HepG2 (cell line): ENCODE data around the gene ITPRIP. TPM values are rescaled to one million over a fixed set of nuclear protein-coding genes. Genes with fewer than 3 reads are reported as not detected.

Experiments used
- ATAC-seq: fragments of 200-7000 bp; cut with Tn5 transposase; 3 replicates; pipeline ENCODE4 v1.9.1; 2020; ENCODE audit warnings: mild to moderate bottlenecking, moderate library complexity
- BruUV-seq: library from RNA; stranded (reverse); fragments of 400-500 nt; replicated peaks from 2 replicates; lab custom pipeline; 2021; lab: Mats Ljungman, UMichigan
- CTCF ChIA-PET: fragments of 300-600 bp; formaldehyde crosslinking; extraction: SDS; loops from one replicate; lab custom pipeline; 2021; ENCODE audit warnings: low total read pairs, inconsistent platforms, low intra/inter-chr PET ratio; lab: Yijun Ruan, JAX
- POLR2A ChIA-PET: fragments of 350-600 bp; sonication (Branson Sonifier 250); formaldehyde crosslinking; loops from one replicate; lab custom pipeline; 2020; ENCODE audit warnings: antibody characterized with exemption, inconsistent platforms; lab: Yijun Ruan, JAX
- DNase-seq: peaks from one replicate; pipeline ENCODE4 v3.0.0-alpha.2; 2015; ENCODE audit warnings: low spot score
- FAIRE-seq: peaks from 3 replicates; lab custom pipeline; 2011; peaks lifted over from hg19 to GRCh38; lab: Jason Lieb, UNC
- H2AFZ ChIP-seq: one replicate; pipeline ENCODE4 v1.6.1; 2011; ENCODE audit warnings: low read length, inconsistent platforms
- H3K27ac ChIP-seq: fragments of 300-600 bp; 3 replicates; pipeline ENCODE4 v1.8.0; 2011; ENCODE audit warnings: mixed run types, mild to moderate bottlenecking, mixed read lengths, low read length, inconsistent platforms; ENCODE audit not compliant: insufficient read depth; ENCODE audit errors: extremely low read length
- H3K27me3 ChIP-seq, 2 experiments: fragments of 200-600 bp in 1 of 2; 2 replicates in 1 of 2; 3 replicates in 1 of 2; pipeline versions ENCODE4 v1.6.0 to v1.8.0; 2011; ENCODE audit warnings: low read length in 2 of 2, mild to moderate bottlenecking in 2 of 2, moderate library complexity in 2 of 2, inconsistent platforms in 1 of 2; ENCODE audit not compliant: insufficient read depth in 2 of 2, control insufficient read depth in 1 of 2
- H3K36me3 ChIP-seq, 2 experiments: fragments of 200-600 bp in 1 of 2; replicated peaks in 1 of 2; 2 replicates in 1 of 2; 3 replicates in 1 of 2; pipeline versions ENCODE4 v1.5.1 to v1.8.0; 2011; ENCODE audit warnings: low read length in 2 of 2, inconsistent platforms in 1 of 2; ENCODE audit not compliant: insufficient read depth in 2 of 2, control insufficient read depth in 1 of 2
- H3K4me1 ChIP-seq: 2 replicates; pipeline ENCODE4 v1.5.1; 2012; ENCODE audit warnings: low read length, inconsistent platforms; ENCODE audit not compliant: insufficient read depth
- H3K4me2 ChIP-seq: 2 replicates; pipeline ENCODE4 v1.6.0; 2011; ENCODE audit warnings: low read depth, low read length, inconsistent platforms
- H3K4me3 ChIP-seq, 3 experiments: fragments of 200-600 bp in 1 of 3; sonication (generic), shearing (Covaris generic) in 1 of 3; replicated peaks in 1 of 3; 2 replicates each; pipeline ENCODE4 v1.5.1; 2011 to 2016; ENCODE audit warnings: low read length in 3 of 3, inconsistent platforms in 2 of 3, low read depth in 2 of 3, mild to moderate bottlenecking in 2 of 3, control low read depth in 1 of 3, mixed read lengths in 1 of 3; ENCODE audit not compliant: insufficient read depth in 1 of 3
- H3K79me2 ChIP-seq: one replicate; pipeline ENCODE4 v1.6.1; 2011; ENCODE audit warnings: low read length, inconsistent platforms; ENCODE audit not compliant: insufficient read depth
- H3K9ac ChIP-seq: 2 replicates; pipeline ENCODE4 v1.6.0; 2011; ENCODE audit warnings: mild to moderate bottlenecking, low read depth, low read length, inconsistent platforms; ENCODE audit not compliant: insufficient read depth
- H3K9me3 ChIP-seq: 2 replicates; pipeline ENCODE4 v1.5.1; 2012; ENCODE audit warnings: mild to moderate bottlenecking, low read length
- H4K20me1 ChIP-seq: 2 replicates; pipeline ENCODE4 v1.6.0; 2011; ENCODE audit warnings: inconsistent platforms, mild to moderate bottlenecking, low read length, moderate library complexity; ENCODE audit not compliant: insufficient read depth
- CEBPG ChIP-seq: IDR thresholded peaks from 2 replicates; pipeline ENCODE4 v1.6.1; 2016
- MZF1 ChIP-seq: sonication (generic); formaldehyde crosslinking; IDR thresholded peaks from 2 replicates; pipeline ENCODE4 v1.8.1; 2023; ENCODE audit warnings: mild to moderate bottlenecking, missing genetic modification reagents, borderline replicate concordance
- XBP1 ChIP-seq: sonication (generic); formaldehyde crosslinking; IDR thresholded peaks from 2 replicates; pipeline ENCODE4 v1.5.0; 2020; ENCODE audit warnings: missing genetic modification reagents
- ZC3H13 ChIP-seq: sonication (generic); formaldehyde crosslinking; IDR thresholded peaks from 2 replicates; pipeline ENCODE4 v1.8.1; 2023; ENCODE audit warnings: mild to moderate bottlenecking, missing genetic modification reagents, moderate library complexity
- ZEB1 ChIP-seq: IDR thresholded peaks from 2 replicates; pipeline ENCODE4 v1.6.1; 2012; ENCODE audit warnings: mild to moderate bottlenecking, low read depth, inconsistent platforms; ENCODE audit not compliant: insufficient replicate concordance
- ZNF34 ChIP-seq: sonication (generic); formaldehyde crosslinking; IDR thresholded peaks from 2 replicates; pipeline ENCODE4 v1.4.0; 2020; ENCODE audit warnings: mild to moderate bottlenecking, missing genetic modification reagents, borderline replicate concordance
- ZNF510 ChIP-seq: sonication (generic); formaldehyde crosslinking; IDR thresholded peaks from 2 replicates; pipeline ENCODE4 v1.4.0; 2020; ENCODE audit warnings: low read depth, mild to moderate bottlenecking, missing genetic modification reagents
- ZNF761 ChIP-seq: sonication (generic); formaldehyde crosslinking; conservative IDR thresholded peaks from 2 replicates; pipeline ENCODE4 v1.4.0; 2020; ENCODE audit warnings: mild to moderate bottlenecking, missing genetic modification reagents
- ZSCAN30 ChIP-seq: sonication (generic); formaldehyde crosslinking; IDR thresholded peaks from 2 replicates; pipeline ENCODE4 v1.5.0; 2020; ENCODE audit warnings: mild to moderate bottlenecking, missing genetic modification reagents
- WGBS: methylation state at CpG from one replicate; pipeline ENCODE4 v1.1.6; 2017; ENCODE audit warnings: low lambda C conversion rate; 5-methylcytosine and 5-hydroxymethylcytosine counted together
- in situ Hi-C: cut with HindIII; loops from 2 replicates; pipeline ENCODE4 v1.10.0; 2017; ENCODE audit warnings: low pct_unique_long_range_greater_than_20kb; ENCODE audit not compliant: extremely low pct_ligation_motif_present
- intact Hi-C: fragments of 100-400 bp; cut with micrococcal nuclease; formaldehyde crosslinking; loops from one replicate; pipeline ENCODE4 v1.10.0; 2022; ENCODE audit not compliant: unreplicated experiment
- polyA plus RNA-seq, 8 experiments: library from polyadenylated mRNA; depleted of rRNA in 3 of 8; stranded (reverse) in 7 of 8; unstranded in 1 of 8; fragments of >200 nt; fragmentation: Illumina TruSeq in 4 of 8; extraction: Trizol in 4 of 8; gene quantifications; 2 replicates each; pipeline versions ENCODE4 v1.2.1 to v1.2.3, GENCODE V29; 2011 to 2016; ENCODE audit warnings: low read depth in 4 of 8, missing spikeins in 1 of 8, mixed read lengths in 1 of 8; ENCODE audit not compliant: insufficient read depth in 1 of 8
- total RNA-seq, 5 experiments: library from RNA; depleted of rRNA; stranded (reverse); fragments of >200 nt; fragmentation: Illumina TruSeq; extraction: Trizol; gene quantifications; 2 replicates each; pipeline ENCODE4 v1.2.3, GENCODE V29; 2016; ENCODE audit warnings: low read depth in 1 of 5

Gene ITPRIP
- total and polyA plus RNA-seq, 2 of the 13 experiments (the other 11 are each of a cell fraction or from before 2014, with no cell fraction given): 1.00 to 2.8 TPM

GRCh38 chr10:104299031-104299904 lies 39.0 kb downstream of the ITPRIP start:
- H2AFZ ChIP-seq: no peak overlapping the region
- DNase-seq: no peak
- peaks cover 39% of the 10 kb centered on the region for H3K4me1 ChIP-seq
- H3K79me2 ChIP-seq: no peaks in the 10 kb centered on the region
- POLR2A ChIA-PET: no interaction called here
- TF ChIP-seq ZNF510 (CRISPR knock-in tag) (no peak), ZSCAN30 (CRISPR knock-in tag) (no peak), ZNF761 (CRISPR knock-in tag) (no peak), MZF1 (CRISPR knock-in tag) (no peak), ZC3H13 (no peak), ZEB1 (no peak), XBP1 (no peak), CEBPG (CRISPR knock-in tag) (no peak), ZNF34 (CRISPR knock-in tag) (no peak)
- FAIRE-seq: no peak
- no peak overlapping the region for H3K27ac ChIP-seq
- WGBS: 63% methylated on average over 13 of the region's 13 CpGs
- ATAC-seq: no peak
- in situ Hi-C loops: no loop called here
- no peaks in the 10 kb centered on the region for H3K36me3 ChIP-seq
- no peak overlapping the region for H3K4me3 ChIP-seq
- intact Hi-C loops: no loop called here
- no peak overlapping the region for H3K9ac ChIP-seq
- H3K4me2 ChIP-seq: no peak overlapping the region
- CTCF ChIA-PET: no interaction called here
- peaks cover 5 to 34% of the 10 kb centered on the region in 2 experiments for H3K27me3 ChIP-seq
- H3K9me3 ChIP-seq: no peaks in the 10 kb centered on the region
- BruUV-seq: no TSS peak
- no peaks in the 10 kb centered on the region for H4K20me1 ChIP-seq
